GM12875 (cell line): ENCODE data around the gene CHKA.

Experiments used
- H3K4me3 ChIP-seq: one replicate; pipeline ENCODE4 v1.5.1; 2011; ENCODE audit warnings: low read depth, low read length, control low read depth
- CTCF ChIP-seq: IDR thresholded peaks from 2 replicates; pipeline ENCODE4 v1.5.1; 2011; ENCODE audit warnings: low read depth, mild to moderate bottlenecking, control low read depth, inconsistent platforms, low read length, moderate library complexity, borderline replicate concordance; ENCODE audit not compliant: insufficient read depth

CHKA gene

GRCh38 chr11:68050371-68050841 lies 70.8 kb downstream of the CHKA start:
- TF ChIP-seq CTCF = no peak
- H3K4me3 ChIP-seq = no peak overlapping the region

GRCh38 chr11:68049509-68050370 lies 71.4 kb downstream of the CHKA start:
- H3K4me3 ChIP-seq = no peak overlapping the region
- TF ChIP-seq CTCF = no peak

- TF ChIP-seq CTCF = no peak
- H3K4me3 ChIP-seq = no peak overlapping the region
These were observed 72.3 kb downstream of the CHKA start for GRCh38 chr11:68048681-68049508.

- no peak overlapping the region for H3K4me3 ChIP-seq
- no peak for TF ChIP-seq CTCF
These were observed 73.5 kb downstream of the CHKA start for GRCh38 chr11:68047437-68048290.

GRCh38 chr11:68044898-68045351 lies 76.3 kb downstream of the CHKA start:
- no peak for TF ChIP-seq CTCF
- no peak overlapping the region for H3K4me3 ChIP-seq

- no peak overlapping the region for H3K4me3 ChIP-seq
- TF ChIP-seq CTCF = no peak
These were observed 76.9 kb downstream of the CHKA start for GRCh38 chr11:68044145-68044813.
